ENCODE results near the gene DPEP1. TPM values are rescaled to one million over a fixed set of nuclear protein-coding genes. Genes with fewer than 3 reads are reported as not detected.
"Not testable (repeated sequence)": the region's sequence is repeated elsewhere in the genome, so short reads cannot be mapped to it uniquely, and the experiment has no call there.

DPEP1 gene
- total RNA-seq, 4 donors from 2014 or later: 1.3 to 4.0 (median 1.4) TPM; not detected in 1

DNA sequence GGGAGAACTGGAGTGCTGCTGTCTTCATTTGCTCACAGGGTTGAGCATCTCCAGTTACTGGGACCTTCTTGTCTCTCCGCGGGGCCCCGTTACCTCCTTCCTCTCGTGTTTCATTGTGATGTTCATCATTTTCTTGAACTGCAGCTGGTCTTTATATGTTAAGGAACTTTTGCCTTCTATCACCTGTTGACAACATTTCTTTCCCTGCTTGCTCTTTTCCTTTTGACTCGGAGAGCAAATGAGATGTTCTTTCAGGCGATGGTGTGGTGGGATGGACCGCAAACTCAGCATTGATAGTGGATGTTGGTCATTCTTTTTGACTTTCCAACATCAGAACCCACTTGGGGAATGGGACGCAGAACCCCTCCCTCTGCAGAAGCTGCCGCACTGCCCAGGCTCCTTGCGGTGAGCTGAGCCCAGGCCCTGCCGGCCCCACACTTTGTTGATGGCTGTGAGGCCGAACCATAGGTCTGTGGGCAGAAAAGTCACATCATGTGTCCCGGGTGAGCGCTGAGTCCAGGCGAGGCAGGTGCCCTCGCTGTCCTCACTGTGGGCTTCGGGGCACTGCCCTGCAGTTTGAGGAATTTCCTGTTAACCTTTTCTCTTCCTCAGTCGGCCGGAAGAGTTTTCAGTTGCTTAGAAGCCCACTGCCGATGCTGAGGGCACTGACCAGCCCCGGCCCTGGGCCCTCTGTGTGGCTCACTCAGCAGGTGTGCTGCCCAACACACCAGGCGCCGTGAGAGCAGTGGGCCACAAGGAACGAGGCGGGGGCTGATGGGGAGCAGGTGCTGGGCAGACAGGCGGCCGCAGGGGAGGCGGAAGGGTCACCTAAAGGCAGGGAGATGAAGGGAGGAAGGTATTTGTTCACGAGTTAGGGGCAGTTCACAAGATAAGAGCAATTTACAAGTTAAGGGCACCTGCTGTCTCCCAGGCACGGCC is 45.5 kb upstream of the DPEP1 start:
- no peak overlapping the region for H3K4me3 ChIP-seq
- intact Hi-C loops (cut with DNase I; ENCODE audit: low total_unique reads) (no loop called here), in situ Hi-C loops (cut with MboI; ENCODE audit: low pct_ligation_motif_present in 1 of 4, low pct_unique_long_range_greater_than_20kb in 1 of 4, low sequenced_read_pairs in 3 of 4) (no loop called here)
- H3K27ac ChIP-seq: no peak overlapping the region
- H3K4me1 ChIP-seq: peaks cover 14 to 43% (median 31%) of the 10 kb centered on the region in 4 donors
- H3K27me3 ChIP-seq: peaks cover 33% of the 10 kb centered on the region
- H3K9me3 ChIP-seq: no peaks in the 10 kb centered on the region
- no peak for DNase-seq
- peaks cover 0 to 13% (median 6%) of the 10 kb centered on the region in 4 donors for H3K36me3 ChIP-seq
- TF ChIP-seq EP300 (IDR thresholded peaks at IDR 0.05; ENCODE audit: low read depth): no peak
- TF ChIP-seq, protein P1, sequence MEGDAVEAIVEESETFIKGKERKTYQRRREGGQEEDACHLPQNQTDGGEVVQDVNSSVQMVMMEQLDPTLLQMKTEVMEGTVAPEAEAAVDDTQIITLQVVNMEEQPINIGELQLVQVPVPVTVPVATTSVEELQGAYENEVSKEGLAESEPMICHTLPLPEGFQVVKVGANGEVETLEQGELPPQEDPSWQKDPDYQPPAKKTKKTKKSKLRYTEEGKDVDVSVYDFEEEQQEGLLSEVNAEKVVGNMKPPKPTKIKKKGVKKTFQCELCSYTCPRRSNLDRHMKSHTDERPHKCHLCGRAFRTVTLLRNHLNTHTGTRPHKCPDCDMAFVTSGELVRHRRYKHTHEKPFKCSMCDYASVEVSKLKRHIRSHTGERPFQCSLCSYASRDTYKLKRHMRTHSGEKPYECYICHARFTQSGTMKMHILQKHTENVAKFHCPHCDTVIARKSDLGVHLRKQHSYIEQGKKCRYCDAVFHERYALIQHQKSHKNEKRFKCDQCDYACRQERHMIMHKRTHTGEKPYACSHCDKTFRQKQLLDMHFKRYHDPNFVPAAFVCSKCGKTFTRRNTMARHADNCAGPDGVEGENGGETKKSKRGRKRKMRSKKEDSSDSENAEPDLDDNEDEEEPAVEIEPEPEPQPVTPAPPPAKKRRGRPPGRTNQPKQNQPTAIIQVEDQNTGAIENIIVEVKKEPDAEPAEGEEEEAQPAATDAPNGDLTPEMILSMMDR (IDR thresholded peaks at IDR 0.05): no peak
- no peak for TF ChIP-seq POLR2A (IDR thresholded peaks at IDR 0.05)
- no peak for TF ChIP-seq POLR2AphosphoS5 (IDR thresholded peaks at IDR 0.05)
- 81 to 89% methylated on average over 3 to 30 of the region's 30 CpGs for WGBS, 2 donors (ENCODE audit: low coverage in 1 of 2)

DNA sequence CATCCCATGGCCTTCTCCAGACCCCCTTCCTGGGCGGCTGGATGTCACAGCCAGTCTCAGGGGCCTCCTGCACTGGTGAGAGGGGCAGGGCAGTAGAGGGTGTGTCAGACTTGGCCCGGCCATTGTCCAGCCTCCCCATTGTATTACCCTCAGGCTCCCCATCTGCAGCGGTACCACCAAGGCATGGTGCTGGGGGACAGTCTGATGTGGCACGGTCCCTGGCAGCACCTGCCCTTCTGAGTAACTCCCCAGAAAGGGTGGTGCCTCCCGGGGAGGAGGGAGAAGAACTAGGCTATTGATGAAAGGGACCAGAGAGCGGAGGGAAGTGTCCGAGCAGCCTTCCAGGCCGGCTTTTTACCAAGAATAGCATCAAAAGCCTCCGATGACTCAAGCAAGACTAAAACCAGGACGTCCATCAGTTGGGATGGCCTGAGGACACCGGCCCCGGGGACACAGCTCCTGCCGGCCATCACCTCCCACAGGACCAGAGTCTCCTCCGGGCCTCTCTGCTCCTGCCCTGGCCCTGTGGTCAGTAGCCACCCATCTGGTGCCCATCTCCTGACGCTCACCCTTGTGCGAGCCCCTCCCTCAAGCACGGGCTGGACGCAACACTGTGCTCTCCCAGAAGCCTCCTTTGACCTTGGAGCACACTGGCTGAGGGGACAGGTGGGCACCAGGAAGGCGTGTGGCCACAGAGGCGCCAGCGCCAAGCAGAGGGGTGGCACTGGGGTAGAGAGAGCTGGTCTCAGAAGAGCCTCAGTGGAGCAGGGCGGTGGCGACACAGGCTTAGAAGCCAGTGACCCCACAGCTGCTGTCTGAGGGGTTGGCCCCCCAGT is 43.7 kb upstream of the DPEP1 start:
- DNase-seq: no peak

DNA sequence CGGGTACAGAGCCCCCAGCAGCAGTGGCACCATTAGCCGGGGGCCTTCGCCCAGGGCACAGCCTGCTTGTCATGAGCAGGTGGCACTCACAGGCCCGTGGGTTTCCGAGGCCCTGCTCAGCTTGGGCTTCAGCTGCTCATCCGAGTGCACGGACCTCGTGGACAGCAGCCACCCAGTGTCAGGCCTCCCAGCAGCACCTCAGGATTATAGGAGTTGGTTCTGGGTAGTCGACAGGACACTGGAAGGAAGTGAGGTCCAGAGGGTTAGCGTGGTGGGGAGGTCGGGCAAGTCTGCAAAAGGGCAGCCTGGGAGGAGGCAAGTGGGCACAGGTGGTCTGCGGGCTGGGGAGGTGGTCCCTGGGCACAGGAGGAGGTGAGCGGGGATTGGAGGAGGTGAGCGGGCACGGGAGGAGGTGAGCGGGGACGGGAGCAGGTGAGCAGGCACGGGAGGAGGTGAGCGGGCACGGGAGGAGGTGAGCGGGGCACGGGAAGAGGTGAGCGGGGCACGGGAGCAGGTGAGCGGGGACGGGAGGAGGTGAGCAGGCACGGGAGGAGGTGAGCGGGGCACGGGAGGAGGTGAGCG is 43.0 kb upstream of the DPEP1 start:
- peaks cover 58% of the 10 kb centered on the region for H3K27me3 ChIP-seq
- H3K27ac ChIP-seq: no peak overlapping the region
- no peak overlapping the region for H3K4me3 ChIP-seq
- H3K9me3 ChIP-seq: no peaks in the 10 kb centered on the region
- WGBS, 2 donors (ENCODE audit: low coverage in 1 of 2): 67% methylated on average over 23 of the region's 30 CpGs; no CpG with 5 or more reads in 1 of the 2 donors
- H3K4me1 ChIP-seq: peaks cover 5 to 32% (median 25%) of the 10 kb centered on the region in 4 donors
- DNase-seq: no peak
- no peak for TF ChIP-seq EP300 (IDR thresholded peaks at IDR 0.05; ENCODE audit: low read depth)
- TF ChIP-seq POLR2A (IDR thresholded peaks at IDR 0.05): no peak
- TF ChIP-seq POLR2AphosphoS5 (IDR thresholded peaks at IDR 0.05): no peak
- TF ChIP-seq, protein P1 (IDR thresholded peaks at IDR 0.05): no peak
- intact Hi-C loops (cut with DNase I; ENCODE audit: low total_unique reads): no loop called here
- no peaks in the 10 kb centered on the region for H3K36me3 ChIP-seq
- in situ Hi-C loops (cut with MboI; ENCODE audit: low pct_ligation_motif_present in 1 of 4, low pct_unique_long_range_greater_than_20kb in 1 of 4, low sequenced_read_pairs in 3 of 4): no loop called here

More for the DNA sequence above, 43.7 kb upstream of the DPEP1 start:
- Histone ChIP-seq H3K36me3 (no peaks in the 10 kb centered on the region), H3K4me1 (peaks cover 13 to 32% (median 25%) of the 10 kb centered on the region in 4 donors), H3K27me3 (peaks cover 51% of the 10 kb centered on the region), H3K4me3 (no peak overlapping the region), H3K9me3 (no peaks in the 10 kb centered on the region), H3K27ac (no peak overlapping the region)
- in situ Hi-C loops (cut with MboI; ENCODE audit: low pct_ligation_motif_present in 1 of 4, low pct_unique_long_range_greater_than_20kb in 1 of 4, low sequenced_read_pairs in 3 of 4): no loop called here
- intact Hi-C loops (cut with DNase I; ENCODE audit: low total_unique reads): no loop called here
- TF ChIP-seq, protein P1 (IDR thresholded peaks at IDR 0.05): no peak
- TF ChIP-seq EP300 (IDR thresholded peaks at IDR 0.05; ENCODE audit: low read depth) (no peak), POLR2AphosphoS5 (IDR thresholded peaks at IDR 0.05) (no peak), POLR2A (IDR thresholded peaks at IDR 0.05) (no peak)
- WGBS, 2 donors (ENCODE audit: low coverage in 1 of 2): 70% methylated on average over 22 of the region's 23 CpGs; no CpG with 5 or more reads in 1 of the 2 donors

DNA sequence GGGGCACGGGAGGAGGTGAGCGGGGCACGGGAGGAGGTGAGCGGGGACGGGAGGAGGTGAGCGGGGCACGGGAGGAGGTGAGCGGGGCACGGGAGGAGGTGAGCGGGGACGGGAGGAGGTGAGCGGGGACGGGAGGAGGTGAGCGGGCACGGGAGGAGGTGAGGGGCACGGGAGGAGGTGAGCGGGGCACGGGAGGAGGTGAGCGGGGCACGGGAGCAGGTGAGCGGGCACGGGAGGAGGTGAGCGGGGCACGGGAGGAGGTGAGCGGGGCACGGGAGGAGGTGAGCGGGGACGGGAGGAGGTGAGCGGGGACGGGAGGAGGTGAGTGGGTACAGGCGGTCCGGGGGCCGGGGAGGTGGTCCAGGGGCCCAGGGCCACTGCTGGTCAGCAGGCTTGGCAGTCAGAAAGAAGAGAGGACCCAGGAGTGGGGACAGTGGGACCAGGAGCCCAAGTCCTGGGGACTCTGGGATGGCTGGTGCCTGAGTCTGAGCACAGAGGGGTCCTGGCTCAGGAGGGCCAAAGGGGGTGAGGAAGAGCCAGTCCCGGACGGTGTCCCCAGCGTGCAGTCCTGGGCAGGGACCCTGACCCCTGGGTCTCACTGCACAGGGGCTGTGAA is 42.4 kb upstream of the DPEP1 start:
- H3K9me3 ChIP-seq; H3K4me3 ChIP-seq; H3K27ac ChIP-seq; intact Hi-C loops (cut with DNase I; ENCODE audit: low total_unique reads); H3K36me3 ChIP-seq; in situ Hi-C loops (cut with MboI; ENCODE audit: low pct_ligation_motif_present in 1 of 4, low pct_unique_long_range_greater_than_20kb in 1 of 4, low sequenced_read_pairs in 3 of 4); DNase-seq: not testable (repeated sequence)
- Histone ChIP-seq H3K27me3 (peaks cover 63% of the 10 kb centered on the region), H3K4me1 (peaks cover 3 to 30% (median 22%) of the 10 kb centered on the region in 4 donors)
- WGBS, 2 donors (ENCODE audit: low coverage in 1 of 2): 82% methylated on average over 18 of the region's 36 CpGs; no CpG with 5 or more reads in 1 of the 2 donors

Measured in transverse colon (tissue), 4 donors.